ENCODE results near the gene VWA3B. TPM values are rescaled to one million over a fixed set of nuclear protein-coding genes. Genes with fewer than 3 reads are reported as not detected.

The VWA3B gene
- total RNA-seq, 1 experiment from 2014 or later = not detected

- TF ChIP-seq CTCF (conservative IDR thresholded peaks at IDR 0.05) = no peak
- H3K4me3 Mint-ChIP-seq = no peak overlapping the region
- H4K8ac ChIP-seq (replicated peaks; ENCODE audit: insufficient read length, low read depth, low read length) = no peak overlapping the region
- peaks cover 7 to 9% of the 10 kb centered on the region in 2 experiments; a peak in 3 of 4 replicates for H3K4me1 Mint-ChIP-seq
- no peaks in the 10 kb centered on the region for H3K9me3 ChIP-seq (ENCODE audit: control insufficient read depth, low read depth, low read length)
- H3K27me3 Mint-ChIP-seq (ENCODE audit: low read depth) = peaks cover 57% of the 10 kb centered on the region
- H4K5ac ChIP-seq (ENCODE audit: insufficient read length, low read depth, low read length) = no peak overlapping the region
- no peak overlapping the region for H3K56ac ChIP-seq (ENCODE audit: insufficient read length, low read depth, low read length)
- no peaks in the 10 kb centered on the region for H3K36me3 Mint-ChIP-seq (ENCODE audit: insufficient read depth in 1 of 3, low read depth in 3 of 3)
- DNase-seq = no peak
- no peak overlapping the region for H3K18ac ChIP-seq (ENCODE audit: insufficient read length, low read depth, low read length)
- H4K91ac ChIP-seq (ENCODE audit: insufficient read length, low read depth, low read length) = no peak overlapping the region
- no peak overlapping the region for H3K27ac Mint-ChIP-seq
- H3K14ac ChIP-seq (ENCODE audit: insufficient read depth, low read length) = no peak overlapping the region
- no peak overlapping the region for H2AFZ ChIP-seq (ENCODE audit: low read length)
- H3K9me3 Mint-ChIP-seq = peaks cover 0 to 2% of the 10 kb centered on the region in 2 experiments; a peak in 2 of 5 replicates
- no peak overlapping the region for H2BK120ac ChIP-seq (ENCODE audit: low read depth, low read length, poor library complexity, severe bottlenecking)
- no peaks in the 10 kb centered on the region for H3K79me1 ChIP-seq (ENCODE audit: insufficient read depth, low read depth, low read length, poor library complexity, severe bottlenecking)
- H3T11ph ChIP-seq (ENCODE audit: low read length) = no peak overlapping the region
- H3K79me2 ChIP-seq (ENCODE audit: insufficient read depth, low read length) = no peaks in the 10 kb centered on the region
- H2BK20ac ChIP-seq (ENCODE audit: low read depth, low read length, poor library complexity, severe bottlenecking) = no peak overlapping the region
- H3K4ac ChIP-seq (ENCODE audit: low read depth, low read length) = no peak overlapping the region
- no peak overlapping the region for H2BK12ac ChIP-seq (ENCODE audit: insufficient read length, low read depth, low read length)
- H2BK15ac ChIP-seq (ENCODE audit: low read depth, low read length) = no peak overlapping the region
- no peak overlapping the region for H3K27ac ChIP-seq (ENCODE audit: insufficient read length, low read depth, low read length)
- H3K9ac ChIP-seq (ENCODE audit: extremely low read depth, insufficient read length, low read length) = no peak overlapping the region
- H3K27me3 ChIP-seq (ENCODE audit: insufficient read depth, low read length) = peaks cover 6% of the 10 kb centered on the region; the same call in 1 of the 2 replicates
- H4K20me1 ChIP-seq (ENCODE audit: control insufficient read depth, insufficient read depth, insufficient read length) = no peaks in the 10 kb centered on the region
- peaks cover 8% of the 10 kb centered on the region for H3K23me2 ChIP-seq (ENCODE audit: insufficient read length, low read depth, low read length, poor library complexity, severe bottlenecking)
- no peak overlapping the region for H2AK5ac ChIP-seq (ENCODE audit: insufficient read length, low read length)
- H3K4me1 ChIP-seq (ENCODE audit: insufficient read depth, low read length) = no peaks in the 10 kb centered on the region
- no peak overlapping the region for H3K23ac ChIP-seq (ENCODE audit: insufficient read length, low read depth, low read length)
- no peak overlapping the region for H3K4me2 ChIP-seq (ENCODE audit: insufficient read depth, insufficient read length, low read length)
- no peak overlapping the region for H2BK5ac ChIP-seq (ENCODE audit: insufficient read length, low read length)
These were observed 3.0 kb downstream of the VWA3B start for GRCh38 chr2:98089941-98090340.
